Activated B cell treated with CpG ODN at 0.5 μM for 24 hours (primary cell): ENCODE measurements around the gene PRRG3. TPM values are rescaled to one million over a fixed set of nuclear protein-coding genes. Genes with fewer than 3 reads are reported as not detected.

Experiments
- ATAC-seq: fragments of 200-7000 bp; cut with Tn5 transposase; one replicate; pipeline ENCODE4 v1.10.0; 2021; ENCODE audit warnings: low read depth, mild to moderate bottlenecking, moderate library complexity
- CTCF ChIA-PET: fragments of 350-600 bp; sonication (Branson Sonifier 250); formaldehyde crosslinking; loops from one replicate; lab custom pipeline; 2021; ENCODE audit warnings: antibody characterized with exemption; lab: Charles Lee
- POLR2A ChIA-PET: fragments of 350-600 bp; sonication (Branson Sonifier 250); formaldehyde crosslinking; loops from one replicate; lab custom pipeline; 2021; ENCODE audit warnings: antibody characterized with exemption; lab: Charles Lee
- DNase-seq: peaks from one replicate; pipeline ENCODE4 v3.0.0; 2022
- H3K27ac Mint-ChIP-seq: one replicate; pipeline ENCODE4 v1.8.0; 2020; ENCODE audit warnings: mixed read lengths
- H3K27me3 Mint-ChIP-seq: one replicate; pipeline ENCODE4 v1.8.0; 2021; ENCODE audit warnings: mixed read lengths
- H3K36me3 Mint-ChIP-seq: one replicate; pipeline ENCODE4 v1.8.0; 2021; ENCODE audit warnings: low read depth, mixed read lengths
- H3K4me1 Mint-ChIP-seq: one replicate; pipeline ENCODE4 v1.8.0; 2021; ENCODE audit warnings: mixed read lengths
- H3K4me3 Mint-ChIP-seq: one replicate; pipeline ENCODE4 v1.8.0; 2020; ENCODE audit warnings: mild to moderate bottlenecking, mixed read lengths
- H3K9me3 Mint-ChIP-seq: one replicate; pipeline ENCODE4 v1.8.0; 2020; ENCODE audit warnings: mixed read lengths
- intact Hi-C: fragments of 100-400 bp; cut with micrococcal nuclease; formaldehyde crosslinking; loops from one replicate; pipeline ENCODE4 v1.15.1; 2024
- total RNA-seq: library from RNA; stranded (reverse); gene quantifications from 2 replicates; pipeline ENCODE4 v1.2.3, GENCODE V29; 2022
- TF ChIP-seq, protein P1 (sequence below): fragments of 200-600 bp; IDR thresholded peaks from one replicate; pipeline ENCODE4 v1.8.0; 2022; ENCODE audit warnings: antibody characterized with exemption, mild to moderate bottlenecking

The PRRG3 gene
- total RNA-seq, 1 donor from 2014 or later = not detected

DNA sequence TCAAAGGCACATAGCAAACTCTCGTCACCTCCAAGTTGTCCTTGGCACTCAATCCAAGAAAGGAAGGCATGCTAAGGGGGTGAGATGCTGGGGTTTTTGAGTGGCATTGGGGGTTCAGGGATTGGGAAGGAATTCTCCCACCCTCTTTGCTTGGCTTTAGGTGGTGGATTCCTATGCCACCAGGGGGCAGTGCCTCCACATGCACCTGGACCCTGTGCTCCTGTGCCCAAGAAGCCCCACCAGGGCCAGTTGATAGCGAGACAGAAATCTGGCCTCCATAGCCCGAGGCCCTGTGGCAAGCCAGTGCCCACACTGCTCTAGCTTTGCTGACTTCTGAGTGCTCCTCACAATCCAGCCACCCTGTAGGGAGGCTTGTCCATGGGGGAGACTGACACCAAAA is 18.6 kb downstream of the PRRG3 start:
- H3K27ac Mint-ChIP-seq = no peak overlapping the region
- ATAC-seq = no peak
- CTCF ChIA-PET = no interaction called here

DNA sequence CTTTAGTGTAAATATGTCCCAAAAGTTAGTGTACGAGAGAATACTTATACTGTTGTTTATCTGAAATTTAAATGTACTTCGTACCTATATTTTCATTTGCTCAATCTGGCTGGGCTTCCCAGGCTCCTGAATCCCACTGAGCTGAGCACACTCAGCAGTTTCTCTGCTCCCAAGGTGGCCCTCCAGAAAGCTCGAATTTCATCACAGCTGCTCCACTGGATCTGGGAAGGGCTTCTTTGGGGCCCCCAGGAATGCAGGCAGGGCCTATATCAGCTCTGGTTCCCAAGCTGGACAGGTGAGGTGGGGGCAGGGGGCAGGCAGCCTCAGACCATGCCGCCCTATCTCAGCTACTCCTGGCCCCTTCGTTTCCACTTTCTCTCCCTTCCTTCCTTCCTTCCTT is 19.1 kb downstream of the PRRG3 start:
- ATAC-seq (no peak), DNase-seq (no peak)
- Mint-ChIP-seq H3K27ac (no peak overlapping the region), H3K9me3 (no peaks in the 10 kb centered on the region), H3K36me3 (no peaks in the 10 kb centered on the region), H3K27me3 (no peaks in the 10 kb centered on the region), H3K4me3 (no peak overlapping the region), H3K4me1 (no peaks in the 10 kb centered on the region)
- ChIA-PET POLR2A (no interaction called here), CTCF (no interaction called here)
- intact Hi-C loops = no loop called here
- TF ChIP-seq, protein P1, sequence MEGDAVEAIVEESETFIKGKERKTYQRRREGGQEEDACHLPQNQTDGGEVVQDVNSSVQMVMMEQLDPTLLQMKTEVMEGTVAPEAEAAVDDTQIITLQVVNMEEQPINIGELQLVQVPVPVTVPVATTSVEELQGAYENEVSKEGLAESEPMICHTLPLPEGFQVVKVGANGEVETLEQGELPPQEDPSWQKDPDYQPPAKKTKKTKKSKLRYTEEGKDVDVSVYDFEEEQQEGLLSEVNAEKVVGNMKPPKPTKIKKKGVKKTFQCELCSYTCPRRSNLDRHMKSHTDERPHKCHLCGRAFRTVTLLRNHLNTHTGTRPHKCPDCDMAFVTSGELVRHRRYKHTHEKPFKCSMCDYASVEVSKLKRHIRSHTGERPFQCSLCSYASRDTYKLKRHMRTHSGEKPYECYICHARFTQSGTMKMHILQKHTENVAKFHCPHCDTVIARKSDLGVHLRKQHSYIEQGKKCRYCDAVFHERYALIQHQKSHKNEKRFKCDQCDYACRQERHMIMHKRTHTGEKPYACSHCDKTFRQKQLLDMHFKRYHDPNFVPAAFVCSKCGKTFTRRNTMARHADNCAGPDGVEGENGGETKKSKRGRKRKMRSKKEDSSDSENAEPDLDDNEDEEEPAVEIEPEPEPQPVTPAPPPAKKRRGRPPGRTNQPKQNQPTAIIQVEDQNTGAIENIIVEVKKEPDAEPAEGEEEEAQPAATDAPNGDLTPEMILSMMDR = no peak

More for the DNA sequence above, 18.6 kb downstream of the PRRG3 start:
- intact Hi-C loops = no loop called here
- no peak overlapping the region for H3K4me3 Mint-ChIP-seq
- no peaks in the 10 kb centered on the region for H3K4me1 Mint-ChIP-seq
- POLR2A ChIA-PET = no interaction called here
- H3K27me3 Mint-ChIP-seq = no peaks in the 10 kb centered on the region
- H3K36me3 Mint-ChIP-seq = no peaks in the 10 kb centered on the region
- no peaks in the 10 kb centered on the region for H3K9me3 Mint-ChIP-seq
- no peak for DNase-seq
- TF ChIP-seq, protein P1 = no peak

DNA sequence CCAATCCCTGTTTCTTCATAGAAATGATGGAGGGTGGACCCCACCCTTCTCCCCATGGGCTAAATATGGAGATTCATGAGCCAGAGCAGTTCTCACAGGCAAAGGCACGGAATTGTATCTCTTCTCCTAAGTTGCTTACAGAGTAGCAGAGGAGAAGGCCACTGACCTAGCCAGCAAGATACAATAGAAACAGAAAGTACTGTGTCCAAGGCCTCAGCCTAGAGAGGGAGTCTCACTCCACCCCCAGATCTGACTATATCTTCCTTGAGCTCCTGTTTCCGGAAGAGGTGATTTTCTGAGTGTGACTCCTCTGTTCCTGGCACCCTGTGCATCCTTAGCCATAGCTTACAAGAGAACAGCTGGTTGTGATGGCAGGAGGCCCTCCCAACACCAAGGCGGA is 20.5 kb downstream of the PRRG3 start, which contains the start of gene FATE1:
Gene FATE1 (plus strand): TSS at position 284 of the 400 bp plus-strand sequence. CDS start 85 bp downstream, at position 369.
- Mint-ChIP-seq H3K4me1 (no peaks in the 10 kb centered on the region), H3K4me3 (no peak within 1 kb of the TSS), H3K27ac (no peak within 1 kb of the TSS), H3K9me3 (no peaks in the 10 kb centered on the region), H3K36me3 (no peaks in the 10 kb centered on the region), H3K27me3 (no peaks in the 10 kb centered on the region)
- intact Hi-C loops = no loop called here
- TF ChIP-seq, protein P1 = no peak
- ATAC-seq (no peak), DNase-seq (no peak)
- ChIA-PET CTCF (no interaction called here), POLR2A (no interaction called here)

DNA sequence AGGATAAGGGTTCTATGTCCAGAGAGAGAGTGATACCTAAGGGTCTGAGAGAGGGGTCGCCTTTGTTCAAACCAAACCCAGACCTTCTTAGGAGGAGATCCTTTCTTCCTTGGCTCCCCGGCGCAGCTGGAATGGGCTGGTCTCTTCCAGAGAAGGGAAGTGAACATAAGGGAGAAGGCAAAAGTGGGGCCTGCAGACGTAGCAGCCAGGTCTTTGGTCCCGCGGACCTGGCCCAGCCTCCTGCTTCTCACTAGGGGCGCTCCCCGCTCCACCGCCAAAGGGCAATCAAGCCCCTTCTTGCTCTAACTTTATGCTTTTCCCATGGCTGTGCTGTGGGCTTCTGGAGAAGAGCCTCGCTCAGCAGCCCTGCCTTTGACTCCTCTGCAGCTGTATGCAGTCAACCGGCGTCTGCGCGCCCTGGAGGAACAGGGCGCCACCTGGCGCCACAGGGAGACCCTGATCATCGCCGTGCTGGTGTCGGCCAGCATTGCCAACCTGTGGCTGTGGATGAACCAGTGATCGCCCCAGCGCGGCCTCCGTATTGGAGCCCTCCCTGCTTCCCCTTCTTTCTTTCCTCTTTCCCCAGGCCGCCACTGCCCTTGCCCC is 27.1 kb downstream of the PRRG3 start:
- no peak for ATAC-seq
- Mint-ChIP-seq H3K4me1 (no peaks in the 10 kb centered on the region), H3K4me3 (no peak overlapping the region), H3K27me3 (no peaks in the 10 kb centered on the region), H3K36me3 (no peaks in the 10 kb centered on the region), H3K27ac (no peak overlapping the region), H3K9me3 (no peaks in the 10 kb centered on the region)
- ChIA-PET CTCF (no interaction called here), POLR2A (no interaction called here)
- TF ChIP-seq, protein P1 = no peak
- no peak for DNase-seq
- intact Hi-C loops = no loop called here

DNA sequence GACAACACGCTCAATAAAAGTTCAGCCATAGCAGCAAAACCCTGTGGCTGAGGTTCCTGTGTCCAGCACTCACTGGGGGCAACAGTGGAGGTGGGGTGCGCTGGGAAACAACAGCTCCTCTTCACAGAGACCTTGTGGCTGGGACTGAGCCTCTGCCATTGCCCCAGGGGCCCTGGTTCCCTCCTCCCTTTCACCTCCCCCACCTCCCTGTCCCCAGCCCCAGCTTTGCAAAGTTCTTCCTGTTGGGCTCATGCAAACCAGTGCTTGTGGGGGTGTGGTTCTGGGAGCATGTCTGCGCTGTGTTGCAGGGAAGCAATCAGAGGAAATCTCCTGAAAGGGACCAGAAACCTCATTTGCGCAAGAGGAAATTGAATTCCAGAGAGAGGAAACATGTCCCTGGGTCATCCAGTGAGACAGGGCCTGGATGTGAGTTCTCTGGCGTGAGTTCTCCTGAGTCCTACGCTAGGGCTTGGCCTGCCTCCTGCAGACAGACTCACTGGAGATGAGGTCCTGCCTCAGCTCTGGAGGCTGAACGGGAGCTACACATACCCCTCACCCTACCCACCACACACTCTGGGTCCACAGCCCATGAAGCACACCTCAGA is 28.0 kb downstream of the PRRG3 start:
- DNase-seq (no peak), ATAC-seq (no peak)
- POLR2A ChIA-PET = no interaction called here
- Mint-ChIP-seq H3K27me3 (no peaks in the 10 kb centered on the region), H3K36me3 (no peaks in the 10 kb centered on the region), H3K4me3 (no peak overlapping the region), H3K4me1 (no peaks in the 10 kb centered on the region), H3K9me3 (no peaks in the 10 kb centered on the region), H3K27ac (no peak overlapping the region)
- CTCF ChIA-PET = no interaction called here
- intact Hi-C loops = no loop called here
- TF ChIP-seq, protein P1 = no peak
